ENCODE data around the gene PCDHA4.
"Not testable (repeated sequence)": the region's sequence is repeated elsewhere in the genome, so short reads cannot be mapped to it uniquely, and the experiment has no call there.

The PCDHA4 gene

DNA sequence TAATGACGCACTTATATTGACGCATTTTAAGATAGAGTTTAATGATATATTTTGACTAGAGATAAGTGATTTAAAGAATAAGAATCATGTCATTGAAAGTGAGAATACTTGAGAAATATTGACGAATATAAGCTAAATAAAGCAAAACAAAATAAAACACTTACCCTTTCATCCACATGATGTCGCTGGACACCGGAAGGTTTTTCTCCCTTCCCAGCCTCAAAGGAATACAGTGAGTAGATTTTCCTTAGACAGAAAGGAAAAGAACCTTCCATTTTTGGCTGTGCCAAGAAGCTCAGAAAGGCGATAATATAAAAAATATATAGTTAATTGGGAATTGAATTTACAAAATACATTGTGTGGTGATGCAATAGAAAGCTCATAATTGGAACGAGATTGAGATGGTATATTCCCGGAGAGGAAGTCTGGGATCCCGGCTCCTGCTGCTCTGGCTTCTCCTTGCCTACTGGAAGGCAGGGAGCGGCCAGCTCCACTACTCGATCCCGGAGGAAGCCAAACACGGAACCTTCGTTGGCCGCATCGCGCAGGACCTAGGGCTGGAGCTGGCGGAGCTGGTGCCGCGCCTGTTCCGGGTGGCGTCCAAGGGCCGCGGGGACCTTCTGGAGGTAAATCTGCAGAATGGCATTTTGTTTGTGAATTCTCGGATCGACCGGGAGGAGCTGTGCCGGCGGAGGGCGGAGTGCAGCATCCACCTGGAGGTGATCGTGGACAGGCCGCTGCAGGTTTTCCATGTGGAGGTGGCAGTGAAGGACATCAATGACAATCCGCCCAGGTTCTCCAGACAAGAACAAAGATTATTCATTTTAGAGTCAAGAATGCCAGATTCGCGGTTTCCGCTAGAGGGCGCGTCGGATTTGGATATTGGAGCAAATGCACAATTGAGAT lies 14.8 kb downstream of the PCDHA4 start, which contains the start of gene PCDHA5:
Gene PCDHA5, plus strand, starts transcription at position 239 of the 906 bp plus-strand sequence.
- DNase-seq (ENCODE audit: low read depth) = no peak

DNA sequence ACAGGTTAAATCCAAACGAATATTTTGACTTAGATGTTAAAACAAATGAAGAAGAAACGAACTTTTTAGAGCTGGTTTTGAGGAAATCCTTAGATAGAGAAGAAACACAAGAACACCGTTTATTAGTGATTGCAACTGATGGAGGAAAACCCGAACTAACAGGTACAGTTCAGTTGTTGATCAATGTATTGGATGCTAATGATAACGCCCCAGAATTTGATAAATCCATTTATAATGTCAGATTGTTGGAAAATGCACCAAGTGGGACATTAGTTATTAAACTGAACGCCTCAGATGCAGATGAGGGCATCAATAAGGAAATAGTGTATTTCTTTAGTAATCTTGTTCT lies 15.4 kb downstream of the PCDHA4 start:
- DNase-seq (ENCODE audit: low read depth) = no peak

DNA sequence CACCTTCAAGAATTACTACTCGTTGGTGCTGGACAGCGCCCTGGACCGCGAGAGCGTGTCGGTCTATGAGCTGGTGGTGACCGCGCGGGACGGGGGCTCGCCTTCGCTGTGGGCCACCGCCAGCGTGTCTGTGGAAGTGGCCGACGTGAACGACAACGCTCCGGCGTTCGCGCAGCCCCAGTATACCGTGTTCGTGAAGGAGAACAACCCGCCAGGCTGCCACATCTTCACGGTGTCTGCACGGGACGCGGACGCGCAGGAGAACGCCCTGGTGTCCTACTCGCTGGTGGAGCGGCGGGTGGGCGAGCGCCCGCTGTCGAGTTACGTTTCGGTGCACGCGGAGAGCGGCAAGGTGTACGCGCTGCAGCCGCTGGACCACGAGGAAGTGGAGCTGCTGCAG lies 16.1 kb downstream of the PCDHA4 start:
- DNase-seq (ENCODE audit: low read depth) = not testable (repeated sequence)

DNA sequence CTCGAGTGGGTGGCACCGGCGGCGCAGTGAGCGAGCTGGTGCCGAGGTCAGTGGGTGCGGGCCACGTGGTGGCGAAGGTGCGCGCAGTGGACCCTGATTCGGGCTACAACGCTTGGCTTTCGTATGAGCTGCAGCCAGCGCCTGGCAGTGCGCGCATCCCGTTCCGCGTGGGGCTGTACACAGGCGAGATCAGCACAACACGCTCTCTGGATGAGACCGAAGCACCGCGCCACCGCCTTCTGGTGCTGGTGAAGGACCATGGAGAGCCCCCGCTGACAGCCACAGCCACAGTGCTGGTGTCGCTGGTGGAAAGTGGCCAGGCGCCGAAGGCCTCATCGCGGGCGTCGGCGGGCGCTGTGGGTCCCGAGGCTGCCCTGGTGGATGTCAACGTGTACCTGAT lies 16.6 kb downstream of the PCDHA4 start:
- DNase-seq (ENCODE audit: low read depth) = no peak

DNA sequence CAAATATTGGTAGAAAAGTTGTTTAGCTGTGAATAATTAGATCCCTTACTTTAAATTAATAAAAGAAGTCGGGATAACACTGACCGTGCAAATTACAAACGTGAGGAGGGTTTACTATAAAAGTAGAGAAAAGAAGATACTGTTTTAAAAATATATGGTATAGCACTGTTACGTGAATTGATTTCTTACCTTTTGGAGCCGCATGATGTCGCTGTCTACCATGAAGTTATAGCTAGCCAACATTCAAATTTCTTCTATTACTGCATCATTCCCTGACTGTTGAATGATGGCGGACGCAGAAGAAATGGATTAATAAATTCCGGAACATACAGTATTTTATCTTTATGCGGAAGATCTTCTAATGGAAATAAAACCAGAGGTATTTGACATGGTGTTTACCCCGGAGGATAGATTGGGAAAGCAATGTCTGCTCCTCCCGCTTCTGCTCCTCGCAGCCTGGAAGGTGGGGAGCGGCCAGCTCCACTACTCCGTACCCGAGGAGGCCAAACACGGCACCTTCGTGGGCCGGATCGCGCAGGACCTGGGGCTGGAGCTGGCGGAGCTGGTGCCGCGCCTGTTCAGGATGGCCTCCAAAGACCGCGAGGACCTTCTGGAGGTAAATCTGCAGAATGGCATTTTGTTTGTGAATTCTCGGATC lies 21.0 kb downstream of the PCDHA4 start, which contains the start of gene PCDHA6:
Gene PCDHA6, plus strand, starts transcription at position 257 of the 658 bp plus-strand sequence. Its CDS starts 132 bp downstream, at position 389.
- no peak for DNase-seq (ENCODE audit: low read depth)

- no peak for DNase-seq (ENCODE audit: low read depth)
Measured at GRCh38 chr5:140828362-140828737, 21.5 kb downstream of the PCDHA4 start.

DNA sequence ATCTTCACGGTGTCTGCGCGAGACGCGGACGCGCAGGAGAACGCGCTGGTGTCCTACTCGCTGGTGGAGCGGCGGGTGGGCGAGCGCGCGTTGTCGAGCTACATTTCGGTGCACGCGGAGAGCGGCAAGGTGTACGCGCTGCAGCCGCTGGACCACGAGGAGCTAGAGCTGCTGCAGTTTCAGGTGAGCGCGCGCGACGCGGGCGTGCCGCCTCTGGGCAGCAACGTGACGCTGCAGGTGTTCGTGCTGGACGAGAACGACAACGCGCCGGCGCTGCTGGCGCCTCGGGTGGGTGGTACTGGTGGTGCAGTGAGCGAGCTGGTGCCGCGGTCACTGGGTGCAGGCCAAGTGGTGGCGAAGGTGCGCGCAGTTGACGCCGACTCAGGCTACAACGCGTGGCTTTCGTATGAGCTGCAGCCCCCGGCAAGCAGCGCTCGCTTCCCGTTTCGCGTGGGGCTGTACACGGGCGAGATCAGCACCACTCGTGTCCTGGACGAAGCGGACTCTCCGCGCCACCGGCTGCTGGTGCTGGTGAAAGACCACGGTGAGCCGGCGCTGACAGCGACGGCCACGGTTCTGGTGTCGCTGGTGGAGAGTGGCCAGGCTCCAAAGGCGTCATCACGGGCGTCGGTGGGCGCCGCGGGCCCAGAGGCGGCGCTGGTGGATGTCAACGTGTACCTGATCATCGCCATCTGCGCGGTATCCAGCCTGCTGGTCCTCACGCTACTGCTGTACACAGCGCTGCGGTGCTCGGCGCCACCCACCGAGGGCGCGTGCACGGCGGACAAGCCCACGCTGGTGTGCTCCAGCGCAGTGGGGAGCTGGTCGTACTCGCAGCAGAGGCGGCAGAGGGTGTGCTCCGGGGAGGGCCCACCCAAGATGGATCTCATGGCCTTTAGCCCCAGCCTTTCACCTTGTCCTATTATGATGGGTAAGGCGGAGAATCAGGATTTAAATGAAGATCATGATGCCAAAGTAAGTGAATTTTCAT lies 22.9 kb downstream of the PCDHA4 start:
- not testable (repeated sequence) for DNase-seq (ENCODE audit: low read depth)

GRCh38 chr5:140833993-140834392 lies 27.1 kb downstream of the PCDHA4 start, which contains the start of gene PCDHA7:
TSS of gene PCDHA7 (plus strand) at chr5:140834269. CDS start at chr5:140834384, 115 bp downstream.
- DNase-seq (ENCODE audit: low read depth) = no peak

GRCh38 chr5:140834439-140835008 lies 27.7 kb downstream of the PCDHA4 start:
- not testable (repeated sequence) for DNase-seq (ENCODE audit: low read depth)

- DNase-seq (ENCODE audit: low read depth) = no peak
Measured at GRCh38 chr5:140835622-140836510, 29.0 kb downstream of the PCDHA4 start.

DNA sequence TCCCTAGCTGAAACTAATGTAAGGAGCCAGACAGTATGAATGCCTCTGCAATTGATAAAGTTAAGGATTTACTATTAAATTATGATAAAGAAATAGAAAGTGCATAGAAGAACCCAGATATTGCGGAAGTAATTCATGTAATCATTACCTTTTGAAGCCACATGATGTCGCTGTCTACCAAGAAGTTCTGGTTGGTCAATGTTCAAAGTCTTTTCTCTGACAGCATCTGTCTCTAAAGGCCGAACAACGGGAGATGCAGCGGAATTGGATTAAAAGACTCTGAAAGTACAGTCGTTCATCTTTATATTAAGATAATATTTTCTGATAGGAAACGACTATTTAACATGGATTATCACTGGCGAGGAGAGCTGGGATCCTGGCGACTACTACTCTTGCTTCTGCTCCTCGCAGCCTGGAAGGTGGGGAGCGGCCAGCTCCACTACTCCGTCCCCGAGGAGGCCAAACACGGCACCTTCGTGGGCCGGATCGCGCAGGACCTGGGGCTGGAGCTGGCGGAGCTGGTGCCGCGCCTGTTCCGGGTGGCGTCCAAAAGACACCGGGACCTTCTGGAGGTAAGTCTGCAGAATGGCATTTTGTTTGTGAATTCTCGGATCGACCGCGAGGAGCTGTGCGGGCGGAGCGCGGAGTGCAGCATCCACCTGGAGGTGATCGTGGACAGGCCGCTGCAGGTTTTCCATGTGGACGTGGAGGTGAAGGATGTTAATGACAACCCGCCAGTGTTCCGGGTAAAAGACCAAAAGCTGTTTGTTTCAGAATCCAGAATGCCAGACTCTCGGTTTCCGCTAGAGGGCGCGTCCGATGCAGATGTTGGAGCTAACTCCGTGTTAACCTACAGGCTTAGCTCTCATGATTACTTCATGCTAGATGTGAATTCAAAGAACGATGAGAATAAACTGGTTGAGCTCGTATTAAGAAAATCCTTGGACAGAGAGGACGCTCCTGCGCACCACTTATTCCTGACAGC lies 34.4 kb downstream of the PCDHA4 start, which contains the start of gene PCDHA8:
Gene PCDHA8, plus strand, starts transcription at position 210 of the 985 bp plus-strand sequence. Its CDS starts 135 bp downstream, at position 345.
- no peak for DNase-seq (ENCODE audit: low read depth)

DNA sequence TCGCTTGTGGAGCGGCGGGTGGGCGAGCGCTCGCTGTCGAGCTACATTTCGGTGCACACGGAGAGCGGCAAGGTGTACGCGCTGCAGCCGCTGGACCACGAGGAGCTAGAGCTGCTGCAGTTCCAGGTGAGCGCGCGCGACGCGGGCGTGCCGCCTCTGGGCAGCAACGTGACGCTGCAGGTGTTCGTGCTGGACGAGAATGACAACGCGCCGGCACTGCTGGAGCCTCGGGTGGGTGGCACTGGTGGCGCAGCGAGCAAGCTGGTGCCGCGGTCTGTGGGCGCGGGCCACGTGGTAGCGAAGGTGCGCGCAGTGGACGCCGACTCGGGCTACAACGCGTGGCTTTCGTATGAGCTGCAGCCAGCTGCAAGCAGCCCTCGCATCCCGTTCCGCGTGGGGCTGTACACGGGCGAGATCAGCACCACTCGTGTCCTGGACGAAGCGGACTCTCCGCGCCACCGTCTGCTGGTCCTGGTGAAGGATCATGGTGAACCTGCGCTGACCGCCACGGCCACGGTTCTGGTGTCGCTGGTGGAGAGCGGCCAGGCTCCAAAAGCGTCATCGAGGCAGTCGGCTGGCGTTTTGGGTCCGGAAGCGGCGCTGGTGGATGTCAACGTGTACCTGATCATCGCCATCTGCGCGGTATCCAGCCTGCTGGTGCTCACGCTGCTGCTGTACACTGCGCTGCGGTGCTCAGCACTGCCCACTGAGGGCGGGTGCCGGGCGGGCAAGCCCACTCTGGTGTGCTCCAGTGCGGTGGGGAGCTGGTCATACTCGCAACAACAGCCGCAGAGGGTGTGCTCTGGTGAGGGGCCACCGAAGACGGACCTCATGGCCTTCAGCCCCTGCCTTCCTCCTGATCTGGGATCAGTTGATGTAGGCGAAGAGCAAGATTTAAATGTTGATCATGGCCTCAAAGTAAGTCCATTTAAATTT lies 36.2 kb downstream of the PCDHA4 start:
- DNase-seq (ENCODE audit: low read depth) = no peak

DNA sequence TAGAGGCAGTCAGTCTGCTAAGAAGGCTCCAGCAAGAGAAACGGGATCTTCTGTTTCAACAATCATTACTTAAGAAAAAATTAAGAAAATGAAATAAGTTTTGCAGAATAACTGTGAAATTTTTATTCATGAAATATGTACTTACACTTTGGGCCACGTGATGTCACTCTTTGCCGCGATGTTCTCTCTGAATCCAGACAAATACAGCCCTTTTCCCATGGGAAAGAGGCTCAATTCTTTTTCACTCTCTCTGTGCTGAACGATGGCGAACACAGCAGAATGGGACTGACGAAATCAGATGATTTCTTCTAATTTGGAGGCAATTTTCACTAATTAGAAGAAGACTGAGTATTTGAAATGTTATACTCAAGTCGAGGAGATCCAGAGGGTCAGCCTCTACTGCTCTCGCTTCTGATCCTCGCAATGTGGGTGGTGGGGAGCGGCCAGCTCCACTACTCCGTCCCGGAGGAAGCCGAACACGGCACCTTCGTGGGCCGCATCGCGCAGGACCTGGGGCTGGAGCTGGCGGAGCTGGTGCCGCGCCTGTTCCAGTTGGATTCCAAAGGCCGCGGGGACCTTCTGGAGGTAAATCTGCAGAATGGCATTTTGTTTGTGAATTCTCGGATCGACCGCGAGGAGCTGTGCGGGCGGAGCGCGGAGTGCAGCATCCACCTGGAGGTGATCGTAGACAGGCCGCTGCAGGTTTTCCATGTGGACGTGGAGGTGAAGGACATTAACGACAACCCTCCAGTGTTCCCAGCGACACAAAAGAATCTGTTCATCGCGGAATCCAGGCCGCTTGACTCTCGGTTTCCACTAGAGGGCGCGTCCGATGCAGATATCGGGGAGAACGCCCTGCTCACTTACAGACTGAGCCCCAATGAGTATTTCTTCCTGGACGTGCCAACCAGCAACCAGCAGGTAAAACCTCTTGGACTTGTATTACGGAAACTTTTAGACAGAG lies 41.6 kb downstream of the PCDHA4 start, which contains the start of gene PCDHA9:
Gene PCDHA9, plus strand, starts transcription at position 244 of the 964 bp plus-strand sequence. Its CDS starts 114 bp downstream, at position 358.
- DNase-seq (ENCODE audit: low read depth) = not testable (repeated sequence)

DNA sequence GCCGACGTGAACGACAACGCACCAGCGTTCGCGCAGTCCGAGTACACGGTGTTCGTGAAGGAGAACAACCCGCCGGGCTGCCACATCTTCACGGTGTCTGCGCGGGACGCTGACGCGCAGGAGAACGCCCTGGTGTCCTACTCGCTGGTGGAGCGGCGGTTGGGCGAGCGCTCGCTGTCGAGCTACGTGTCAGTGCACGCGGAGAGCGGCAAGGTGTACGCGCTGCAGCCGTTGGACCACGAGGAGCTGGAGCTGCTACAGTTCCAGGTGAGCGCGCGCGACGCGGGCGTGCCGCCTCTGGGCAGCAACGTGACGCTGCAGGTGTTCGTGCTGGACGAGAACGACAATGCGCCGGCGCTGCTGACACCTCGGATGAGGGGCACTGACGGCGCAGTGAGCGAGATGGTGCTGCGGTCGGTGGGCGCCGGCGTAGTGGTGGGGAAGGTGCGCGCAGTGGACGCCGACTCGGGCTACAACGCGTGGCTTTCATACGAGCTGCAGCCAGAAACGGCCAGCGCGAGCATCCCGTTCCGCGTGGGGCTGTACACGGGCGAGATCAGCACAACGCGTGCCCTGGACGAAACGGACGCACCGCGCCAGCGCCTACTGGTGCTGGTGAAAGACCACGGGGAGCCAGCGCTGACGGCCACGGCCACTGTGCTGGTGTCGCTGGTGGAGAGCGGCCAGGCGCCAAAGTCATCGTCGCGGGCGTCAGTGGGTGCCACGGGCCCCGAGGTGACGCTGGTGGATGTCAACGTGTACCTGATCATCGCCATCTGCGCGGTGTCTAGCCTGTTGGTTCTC lies 43.2 kb downstream of the PCDHA4 start:
- not testable (repeated sequence) for DNase-seq (ENCODE audit: low read depth)
